Measurements from ENCODE around the gene EIF5A. TPM values are rescaled to one million over a fixed set of nuclear protein-coding genes. Genes with fewer than 3 reads are reported as not detected.

Gene EIF5A
- total and polyA plus RNA-seq, 2 donors (not counting 3 experiments of a cell fraction or from before 2014, with no cell fraction given), result 650 to 859 TPM

GRCh38 chr17:7352910-7353635, 45.6 kb downstream of the EIF5A start:
- H2AFZ ChIP-seq (ENCODE audit: low read depth, low read length), result no peak overlapping the region
- intact Hi-C loops (cut with micrococcal nuclease) (loop anchor here (1.0 to 5.0 kb wide), 2 partner anchors 82 to 334 kb away; partner anchors contain the start of genes TMEM102, TP53 and WRAP53), dilution Hi-C loops (cut with MboI; ENCODE audit: extremely low pct_ligation_motif_present, low sequenced_read_pairs) (no loop called here)
- no TSS peak for BruUV-seq (replicated peaks)
- no peak overlapping the region for H3K4me2 ChIP-seq (ENCODE audit: insufficient read depth, low read length)
- TF ChIP-seq POLR2A (IDR thresholded peaks at IDR 0.05; ENCODE audit: low read depth, low read length) (no peak), CTCF (IDR thresholded peaks at IDR 0.05; ENCODE audit: extremely low read depth in 1 of 2, insufficient read depth in 1 of 2, low read depth in 1 of 2, low read length in 2 of 2) (no peak), MYC (IDR thresholded peaks at IDR 0.05; ENCODE audit: low read depth, low read length) (no peak), FOS (IDR thresholded peaks at IDR 0.05; ENCODE audit: borderline replicate concordance, insufficient read depth, low read length) (no peak), GATA2 (IDR thresholded peaks at IDR 0.05; ENCODE audit: insufficient read depth, insufficient read length, low read depth, low read length) (no peak), EZH2 (IDR thresholded peaks at IDR 0.05; ENCODE audit: borderline replicate concordance, low read depth, low read length, severe bottlenecking) (no peak), POLR2AphosphoS5 (IDR thresholded peaks at IDR 0.05; ENCODE audit: insufficient read depth, low read depth, low read length) (no peak), JUN (IDR thresholded peaks at IDR 0.05; ENCODE audit: borderline replicate concordance, insufficient read depth, insufficient read length, low read depth) (no peak)
- TF ChIP-seq, protein P1, sequence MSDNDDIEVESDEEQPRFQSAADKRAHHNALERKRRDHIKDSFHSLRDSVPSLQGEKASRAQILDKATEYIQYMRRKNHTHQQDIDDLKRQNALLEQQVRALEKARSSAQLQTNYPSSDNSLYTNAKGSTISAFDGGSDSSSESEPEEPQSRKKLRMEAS (IDR thresholded peaks at IDR 0.05; ENCODE audit: insufficient read depth, insufficient read length), result no peak
- FAIRE-seq (no peak), DNase-seq (ENCODE audit: low read depth, low spot score) (no peak)
- no peak overlapping the region for H3K4me3 ChIP-seq (replicated peaks in 1 of 3; ENCODE audit: insufficient read depth in 1 of 3, low read depth in 1 of 3, low read length in 3 of 3)
- ChIA-PET CTCF (interaction anchor here (1.6 to 4.0 kb wide), 5 partner anchors 9 to 236 kb away, joined by 3 to 70 read pairs (median 8); partner anchors contain the start of genes NEURL4, SOX15 and TMEM102), POLR2A (no interaction called here)
- no peak overlapping the region for H3K27ac ChIP-seq (ENCODE audit: insufficient read depth, low read depth, low read length)
- H3K36me3 ChIP-seq (ENCODE audit: control insufficient read depth in 2 of 2, extremely low read depth in 1 of 2, insufficient read depth in 2 of 2, low read length in 2 of 2), result no peaks in the 10 kb centered on the region
- no peak overlapping the region for H3K9ac ChIP-seq (replicated peaks; ENCODE audit: extremely low read depth, insufficient read depth, low read length)
- peaks cover 17% of the 10 kb centered on the region for H3K4me1 ChIP-seq (ENCODE audit: control insufficient read depth, extremely low read depth, insufficient read depth, low read length)
- H3K9me3 ChIP-seq (replicated peaks; ENCODE audit: control insufficient read depth, insufficient read depth, low read length), result no peaks in the 10 kb centered on the region
- no peaks in the 10 kb centered on the region for H3K79me2 ChIP-seq (ENCODE audit: control insufficient read depth, insufficient read depth, low read length)
- H3K27me3 ChIP-seq (ENCODE audit: control insufficient read depth in 2 of 2, insufficient read depth in 2 of 2, low read length in 2 of 2), result no peaks in the 10 kb centered on the region
- H3K9me1 ChIP-seq (replicated peaks; ENCODE audit: control insufficient read depth, extremely low read depth, insufficient read depth, low read length), result no peaks in the 10 kb centered on the region
- H4K20me1 ChIP-seq (replicated peaks; ENCODE audit: control insufficient read depth, extremely low read depth, insufficient read depth, low read length), result no peaks in the 10 kb centered on the region

All from endothelial cell of umbilical vein (primary cell).